Activated T-cell treated with anti-CD3 and anti-CD28 coated beads, Interleukin-2, amount 50 U/mL, for 24 hours (primary cell): ENCODE results near the gene ZMAT5.
"Not testable (repeated sequence)": the region's sequence is repeated elsewhere in the genome, so short reads cannot be mapped to it uniquely, and the experiment has no call there.

Experiments used
- DNase-seq: peaks from one replicate; pipeline ENCODE4 v3.0.0-alpha.2; 2020
- H3K27ac Mint-ChIP-seq: 2 replicates; pipeline ENCODE4 v1.8.0; 2020; ENCODE audit warnings: mild to moderate bottlenecking, mixed read lengths
- H3K27me3 Mint-ChIP-seq: 2 replicates; pipeline ENCODE4 v1.8.0; 2020; ENCODE audit warnings: mixed read lengths
- H3K36me3 Mint-ChIP-seq: 2 replicates; pipeline ENCODE4 v1.8.0; 2020; ENCODE audit warnings: low read depth, mixed read lengths
- H3K4me1 Mint-ChIP-seq: 2 replicates; pipeline ENCODE4 v1.8.0; 2020; ENCODE audit warnings: low read depth, mixed read lengths
- H3K4me3 Mint-ChIP-seq: 2 replicates; pipeline ENCODE4 v1.8.0; 2020; ENCODE audit warnings: mild to moderate bottlenecking, moderate library complexity, mixed read lengths
- H3K9me3 Mint-ChIP-seq: 2 replicates; pipeline ENCODE4 v1.8.0; 2020; ENCODE audit warnings: mixed read lengths

ZMAT5 gene

DNA sequence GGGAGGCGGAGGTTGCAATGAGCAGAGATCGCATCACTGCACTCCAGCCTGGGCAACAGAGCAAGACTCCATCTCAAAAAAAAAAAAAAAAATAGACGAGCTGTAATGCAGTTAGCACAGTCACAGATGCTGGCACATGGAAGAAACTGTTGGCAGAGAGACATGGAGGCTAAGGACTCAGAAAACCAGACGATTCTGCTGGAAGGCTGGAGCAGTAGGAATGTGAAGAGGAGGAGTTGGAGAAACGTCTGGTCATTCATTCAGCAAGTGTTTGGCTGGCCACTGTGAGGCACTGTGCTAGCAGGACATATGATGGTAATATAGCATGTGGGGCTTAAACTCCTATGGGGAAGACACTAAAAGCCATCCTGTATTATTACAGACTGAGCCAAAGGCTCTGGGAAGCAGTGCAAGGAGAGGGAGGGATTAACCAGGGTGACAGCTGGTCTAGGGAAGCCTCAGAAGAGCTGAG is 5.4 kb upstream of the ZMAT5 start:
- Mint-ChIP-seq H3K4me3 (no peak overlapping the region), H3K27me3 (no peaks in the 10 kb centered on the region), H3K4me1 (peaks cover 23% of the 10 kb centered on the region), H3K36me3 (peaks cover 42% of the 10 kb centered on the region), H3K27ac (peak overlapping the region; percentile 10), H3K9me3 (no peaks in the 10 kb centered on the region)
- DNase-seq: no peak

DNA sequence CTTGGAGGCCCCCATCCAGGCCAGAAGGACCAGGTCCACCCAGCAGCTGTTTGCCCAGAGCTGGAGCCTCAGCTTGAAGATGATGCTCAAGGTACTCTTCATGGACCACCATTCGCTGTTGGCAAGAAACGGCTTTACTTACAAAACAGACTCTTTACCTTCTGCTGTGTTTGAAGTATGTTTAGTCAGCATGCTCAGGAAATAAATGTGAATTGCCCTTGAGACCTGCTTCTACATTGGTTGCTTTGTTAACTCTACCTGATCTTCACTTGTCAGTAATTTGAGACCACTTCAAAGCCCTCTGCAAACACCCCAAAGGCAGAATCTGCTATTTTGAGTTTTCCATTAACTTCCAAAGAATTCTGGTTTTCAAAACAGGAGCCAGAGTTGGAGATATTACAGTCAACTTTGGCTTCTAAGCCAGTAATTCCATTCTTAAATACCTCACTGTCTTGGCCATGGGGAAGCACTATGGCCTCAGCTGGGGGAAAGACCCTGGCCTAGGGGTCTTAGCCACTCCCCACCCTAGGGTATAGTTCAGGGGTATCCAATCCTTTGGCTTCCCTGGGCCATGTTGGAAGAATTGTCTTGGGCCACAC is 3.0 kb upstream of the ZMAT5 start:
- Mint-ChIP-seq H3K36me3 (peaks cover 47% of the 10 kb centered on the region), H3K27me3 (no peaks in the 10 kb centered on the region), H3K4me1 (peaks cover 38% of the 10 kb centered on the region), H3K27ac (no peak overlapping the region), H3K9me3 (no peaks in the 10 kb centered on the region), H3K4me3 (peak overlapping the region; percentile 12)
- no peak for DNase-seq

DNA sequence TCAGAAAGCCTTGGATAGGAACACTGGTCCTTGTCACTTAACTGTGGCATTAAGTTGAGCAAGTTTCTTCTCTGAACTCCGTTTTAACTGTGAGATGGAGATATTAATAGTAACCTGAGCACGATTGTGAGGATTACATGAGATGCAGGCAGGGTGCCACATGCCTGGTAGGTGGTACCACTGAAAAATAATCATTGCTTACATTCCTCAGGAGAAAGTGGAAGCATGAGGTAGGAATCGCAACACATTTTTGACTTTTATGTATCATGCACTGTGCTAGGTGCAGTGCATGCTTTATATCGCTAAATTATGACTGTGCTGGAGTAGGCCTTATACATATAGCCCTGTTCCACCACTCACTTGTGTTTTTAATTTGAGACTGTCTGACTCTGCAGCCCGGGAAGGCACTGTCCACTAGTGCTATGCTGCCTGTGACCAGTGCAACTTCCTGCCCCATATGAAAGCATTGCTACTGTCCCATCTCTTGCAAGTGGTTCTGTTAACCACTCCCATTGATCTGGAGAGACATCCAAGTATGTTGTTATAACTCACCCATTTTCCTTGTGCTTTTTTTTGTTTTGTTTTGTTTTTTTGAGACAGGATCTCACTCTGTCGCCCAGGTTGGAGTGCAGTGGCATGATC is 1.4 kb upstream of the ZMAT5 start:
- Mint-ChIP-seq H3K36me3 (peaks cover 47% of the 10 kb centered on the region), H3K4me3 (peak overlapping the region; percentile 100), H3K27me3 (no peaks in the 10 kb centered on the region), H3K9me3 (no peaks in the 10 kb centered on the region), H3K4me1 (peaks cover 45% of the 10 kb centered on the region), H3K27ac (peak overlapping the region; percentile 99)
- DNase-seq: no peak

DNA sequence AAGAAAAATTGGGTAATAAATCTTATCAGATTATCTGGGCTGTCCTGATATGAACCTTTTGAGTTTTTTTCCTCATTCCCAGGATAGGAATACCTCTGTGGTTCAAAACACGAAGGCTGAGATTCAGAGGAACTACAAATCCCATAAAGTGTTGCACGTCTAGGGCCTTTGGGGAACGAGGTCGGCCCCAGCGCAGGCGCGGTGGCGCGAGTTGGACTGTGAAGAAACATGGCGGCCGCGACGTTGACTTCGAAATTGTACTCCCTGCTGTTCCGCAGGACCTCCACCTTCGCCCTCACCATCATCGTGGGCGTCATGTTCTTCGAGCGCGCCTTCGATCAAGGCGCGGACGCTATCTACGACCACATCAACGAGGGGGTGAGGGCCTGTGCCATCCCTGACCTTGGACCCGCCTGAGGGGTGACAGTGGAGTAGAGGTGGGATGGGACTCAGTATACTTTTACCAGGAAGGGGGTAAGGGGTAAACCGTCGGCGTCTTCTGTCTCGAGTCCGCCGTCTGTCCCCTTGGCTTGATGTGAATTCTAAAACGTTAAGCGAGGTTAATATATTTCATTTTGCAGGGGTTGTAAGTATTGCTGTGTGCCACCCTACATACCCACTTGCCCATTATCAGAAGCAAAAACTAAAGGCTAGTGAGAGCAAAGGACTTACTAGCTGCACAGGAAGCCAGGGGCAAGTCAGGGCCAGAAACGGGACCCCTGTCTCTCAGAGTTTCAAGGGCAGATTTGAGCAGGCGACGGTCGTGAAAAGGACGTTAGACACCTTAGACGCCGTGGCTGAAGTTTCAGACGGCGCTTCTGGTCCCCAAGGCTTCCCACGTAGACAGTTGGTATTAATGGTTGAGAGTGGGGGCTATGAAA is 604 bp upstream of the ZMAT5 start, which contains the start of gene UQCR10:
TSS of gene UQCR10 (plus strand) at position 199 of the 881 bp plus-strand sequence. CDS start at position 229, 30 bp downstream.
- peaks cover 45% of the 10 kb centered on the region for H3K36me3 Mint-ChIP-seq
- peak within 1 kb of the TSS; percentile 100 for H3K4me3 Mint-ChIP-seq
- H3K27ac Mint-ChIP-seq: peak within 1 kb of the TSS; percentile 99
- peak; percentile 92 for DNase-seq
- H3K4me1 Mint-ChIP-seq: peaks cover 45% of the 10 kb centered on the region
- no peaks in the 10 kb centered on the region for H3K9me3 Mint-ChIP-seq
- H3K27me3 Mint-ChIP-seq: no peaks in the 10 kb centered on the region

DNA sequence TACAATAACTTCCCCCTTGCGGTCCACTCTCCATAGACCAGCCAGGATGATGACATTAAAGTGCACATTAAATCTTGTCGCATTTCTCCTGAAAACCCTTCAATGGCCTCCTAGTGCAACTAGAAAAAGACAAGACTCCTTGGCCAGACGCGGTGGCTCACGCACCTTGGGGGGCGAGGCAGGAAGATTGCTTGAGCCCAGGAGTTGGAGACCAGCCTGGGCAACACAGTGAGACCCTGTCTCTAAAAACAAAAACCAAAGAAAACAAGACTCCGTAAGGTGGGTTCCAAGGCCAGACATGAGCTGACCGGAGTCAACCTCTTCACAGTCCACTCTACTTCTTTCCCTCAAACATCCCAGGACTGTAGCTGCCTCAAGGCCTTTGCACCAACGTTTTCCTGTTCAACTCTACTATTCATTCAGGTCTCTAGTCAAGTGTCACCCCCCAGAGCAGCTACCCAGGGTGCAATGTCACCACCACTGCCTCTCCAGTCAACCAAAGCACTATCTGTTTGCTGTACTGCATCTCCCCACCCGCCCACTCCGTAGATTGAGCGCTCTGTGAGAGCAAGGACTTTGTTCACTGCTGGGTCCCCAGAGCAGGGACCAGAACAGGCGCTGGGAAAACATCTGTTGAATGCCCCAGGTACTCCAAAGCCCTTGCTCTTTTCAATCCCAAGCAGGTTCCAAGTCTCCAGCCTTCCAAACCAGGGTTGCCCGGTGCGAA is 739 bp downstream of the ZMAT5 start:
- Mint-ChIP-seq H3K27me3 (no peaks in the 10 kb centered on the region), H3K4me3 (peak overlapping the region; percentile 100), H3K9me3 (no peaks in the 10 kb centered on the region), H3K4me1 (peaks cover 45% of the 10 kb centered on the region), H3K36me3 (peaks cover 40% of the 10 kb centered on the region), H3K27ac (peak overlapping the region; percentile 99)
- DNase-seq: no peak

DNA sequence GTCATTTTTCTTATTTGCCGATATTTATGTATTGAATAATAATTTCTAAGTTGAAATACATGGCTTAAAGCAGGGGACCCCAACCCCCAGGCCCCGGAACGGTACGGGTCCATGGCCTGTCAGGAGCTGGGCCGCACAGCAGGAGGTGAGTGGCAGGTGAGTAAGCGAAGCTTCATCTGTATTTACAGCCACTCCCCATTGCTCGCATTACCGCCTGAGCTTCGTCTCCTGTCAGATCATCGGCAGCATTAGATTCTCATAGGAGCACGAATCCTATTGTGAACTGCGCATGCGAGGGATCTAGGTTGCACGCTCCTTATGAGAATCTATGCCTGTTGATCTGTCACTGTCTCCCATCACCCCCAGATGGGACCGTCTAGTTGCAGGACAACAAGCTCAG is 4.5 kb downstream of the ZMAT5 start:
- H3K4me3 Mint-ChIP-seq: no peak overlapping the region

DNA sequence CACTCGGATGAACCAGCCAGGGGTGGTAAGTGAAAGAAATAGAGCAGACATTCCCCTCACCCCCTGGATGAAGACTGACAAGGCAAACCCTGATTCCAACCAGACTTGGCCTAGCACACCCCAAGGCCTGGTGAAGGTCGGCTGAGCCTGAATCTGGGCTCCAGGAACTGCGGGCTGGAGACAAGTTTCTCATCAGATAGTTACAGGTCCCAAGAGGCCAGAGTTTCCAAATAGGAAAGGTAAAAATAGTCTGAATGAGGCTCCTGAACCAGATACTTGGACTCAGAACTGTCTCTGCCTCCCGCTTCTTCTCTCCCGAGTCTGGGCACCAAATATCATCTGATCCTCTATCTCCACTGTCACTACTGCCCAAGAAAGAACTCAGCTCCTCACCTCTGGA is 7.8 kb downstream of the ZMAT5 start:
- Mint-ChIP-seq H3K36me3 (no peaks in the 10 kb centered on the region), H3K27ac (no peak overlapping the region), H3K4me1 (peaks cover under 1% of the 10 kb centered on the region), H3K4me3 (no peak overlapping the region), H3K9me3 (no peaks in the 10 kb centered on the region), H3K27me3 (no peaks in the 10 kb centered on the region)
- DNase-seq: no peak

More for the DNA sequence above, 4.5 kb downstream of the ZMAT5 start:
- Mint-ChIP-seq H3K9me3 (no peaks in the 10 kb centered on the region), H3K27me3 (no peaks in the 10 kb centered on the region), H3K4me1 (peaks cover 22% of the 10 kb centered on the region), H3K27ac (no peak overlapping the region), H3K36me3 (peaks cover 6% of the 10 kb centered on the region)
- DNase-seq: no peak

DNA sequence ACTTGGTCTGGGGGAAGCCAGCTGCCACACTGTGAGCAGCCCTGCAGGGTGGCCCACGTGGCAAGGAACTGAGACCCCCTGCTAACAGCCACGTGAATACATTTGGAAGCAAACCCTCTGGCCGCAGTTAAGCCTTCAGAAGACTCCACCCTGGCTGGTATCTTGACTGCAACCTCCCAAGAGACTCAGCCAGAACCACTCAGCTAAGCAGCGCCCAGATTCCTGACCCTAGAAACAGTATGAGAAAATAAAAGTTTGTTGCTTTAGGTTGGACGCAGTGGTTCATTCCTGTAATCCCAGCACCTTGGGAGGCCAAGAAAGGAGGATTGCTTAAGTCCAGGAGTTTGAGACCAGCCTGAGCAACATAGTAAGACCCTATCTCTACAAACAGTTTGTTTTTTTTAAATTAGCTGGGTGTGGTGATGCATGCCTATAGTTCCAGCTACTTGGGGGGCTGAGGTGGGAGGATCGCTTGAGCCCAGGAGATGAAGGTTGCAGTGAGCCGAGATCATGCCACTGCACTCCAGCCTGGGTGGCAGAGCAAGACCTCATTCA is 8.7 kb downstream of the ZMAT5 start:
- H3K4me3 Mint-ChIP-seq: no peak overlapping the region
- H3K27me3 Mint-ChIP-seq: no peaks in the 10 kb centered on the region
- DNase-seq: no peak
- H3K9me3 Mint-ChIP-seq: no peaks in the 10 kb centered on the region
- no peaks in the 10 kb centered on the region for H3K4me1 Mint-ChIP-seq
- H3K27ac Mint-ChIP-seq: no peak overlapping the region
- no peaks in the 10 kb centered on the region for H3K36me3 Mint-ChIP-seq

DNA sequence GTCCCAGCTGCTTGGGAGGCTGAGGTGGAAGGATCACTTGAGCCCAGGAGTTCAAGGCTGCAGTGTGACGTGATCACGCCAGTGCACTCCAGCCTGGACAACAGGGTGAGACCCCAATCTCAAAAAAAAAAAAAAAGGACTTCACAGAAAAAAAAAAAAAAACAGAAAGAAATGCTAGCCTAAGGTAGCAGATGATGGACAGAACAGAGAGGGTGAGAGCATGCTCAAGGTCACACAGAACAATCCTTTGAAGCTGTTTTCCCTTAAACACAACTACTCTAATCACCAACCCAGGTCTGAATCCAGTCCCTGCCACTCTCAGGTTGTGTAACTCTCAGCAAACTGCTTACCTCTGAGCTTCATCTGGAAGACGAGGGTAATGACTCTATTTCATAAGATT is 9.7 kb downstream of the ZMAT5 start:
- no peak overlapping the region for H3K4me3 Mint-ChIP-seq
- H3K9me3 Mint-ChIP-seq: no peaks in the 10 kb centered on the region
- no peaks in the 10 kb centered on the region for H3K36me3 Mint-ChIP-seq
- no peaks in the 10 kb centered on the region for H3K27me3 Mint-ChIP-seq
- H3K27ac Mint-ChIP-seq: no peak overlapping the region
- no peak for DNase-seq
- peaks cover 3% of the 10 kb centered on the region for H3K4me1 Mint-ChIP-seq

DNA sequence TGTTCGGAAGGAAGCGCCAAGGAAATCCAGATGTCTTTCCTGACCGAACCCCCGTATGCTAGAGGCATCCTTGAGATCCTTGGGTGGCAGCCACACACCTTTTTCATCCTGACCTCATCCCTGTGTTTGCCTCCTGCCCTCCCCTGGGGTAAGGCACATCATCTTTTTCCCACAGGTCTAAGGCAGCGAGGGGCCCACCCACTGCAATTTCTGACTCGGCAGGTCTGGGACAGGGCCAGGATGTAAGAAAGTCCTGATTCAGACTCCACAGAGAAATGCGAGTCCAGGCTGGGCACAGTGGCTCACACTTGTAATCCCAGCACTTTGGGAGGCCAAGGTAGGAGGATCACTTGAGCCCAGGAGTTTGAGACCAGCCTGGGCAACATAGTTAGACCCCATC is 10.5 kb downstream of the ZMAT5 start:
- H3K27ac Mint-ChIP-seq: no peak overlapping the region
- H3K4me1 Mint-ChIP-seq: peaks cover 6% of the 10 kb centered on the region
- no peak overlapping the region for H3K4me3 Mint-ChIP-seq
- H3K27me3 Mint-ChIP-seq: no peaks in the 10 kb centered on the region
- H3K9me3 Mint-ChIP-seq: no peaks in the 10 kb centered on the region
- no peaks in the 10 kb centered on the region for H3K36me3 Mint-ChIP-seq
- no peak for DNase-seq

DNA sequence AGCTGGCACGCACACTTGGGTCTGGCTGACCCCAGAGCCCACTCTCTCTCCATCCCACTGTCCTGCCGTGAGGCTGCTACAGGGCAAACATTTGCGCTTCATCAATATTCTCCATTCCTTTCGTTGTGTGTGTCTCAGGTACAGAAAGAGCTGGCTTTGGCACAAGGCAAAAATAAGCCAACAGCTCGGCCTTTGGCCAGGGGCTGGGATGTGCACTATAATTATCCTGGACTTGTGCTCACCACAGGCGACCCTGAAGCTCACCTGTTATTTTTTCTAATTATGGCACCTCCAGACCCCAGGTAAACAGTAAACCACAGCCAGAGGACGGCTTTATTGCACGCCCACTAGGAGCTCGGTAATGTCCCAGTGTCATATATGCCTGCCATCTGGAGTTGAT is 10.9 kb downstream of the ZMAT5 start:
- Mint-ChIP-seq H3K27me3 (no peaks in the 10 kb centered on the region), H3K27ac (no peak overlapping the region), H3K36me3 (peaks cover 2% of the 10 kb centered on the region), H3K4me3 (no peak overlapping the region), H3K4me1 (peaks cover 11% of the 10 kb centered on the region), H3K9me3 (no peaks in the 10 kb centered on the region)
- no peak for DNase-seq

DNA sequence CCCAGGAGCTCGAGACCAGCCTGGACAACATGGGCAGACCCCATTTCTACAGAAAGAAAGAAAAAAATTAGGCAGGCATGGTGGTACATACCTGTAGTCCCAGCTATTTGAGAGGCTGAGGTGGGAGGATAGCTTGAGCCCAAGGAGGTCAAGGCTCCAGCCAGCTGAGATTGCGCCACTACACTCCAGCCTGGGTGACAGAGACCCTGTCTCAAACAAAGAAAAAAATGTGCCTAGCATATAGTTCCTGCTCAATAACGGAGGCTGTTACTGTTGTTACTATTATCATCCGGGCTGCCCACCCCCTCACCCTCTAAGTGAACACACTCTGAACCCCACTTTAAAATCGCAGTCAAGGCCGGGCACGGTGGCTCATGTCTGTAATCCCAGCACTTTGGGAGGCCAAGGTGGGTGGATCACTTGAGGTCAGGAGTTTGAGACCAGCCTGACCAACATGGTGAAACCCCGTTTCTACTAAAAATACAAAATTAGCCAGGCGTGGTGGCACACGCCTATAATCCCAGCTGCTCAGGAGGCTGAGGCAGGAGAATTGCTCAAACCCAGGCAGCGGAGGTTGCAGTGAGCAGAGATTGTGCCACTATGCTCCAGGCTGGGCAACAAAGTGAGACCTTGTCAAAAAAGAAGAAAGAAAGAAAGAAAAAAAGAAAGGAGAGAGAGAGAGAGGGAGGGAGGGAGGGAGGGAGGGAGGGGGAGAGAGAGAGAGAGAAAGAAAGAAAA is 12.0 kb downstream of the ZMAT5 start:
- peaks cover 12% of the 10 kb centered on the region for H3K36me3 Mint-ChIP-seq
- not testable (repeated sequence) for H3K9me3 Mint-ChIP-seq, DNase-seq, H3K27me3 Mint-ChIP-seq, H3K4me3 Mint-ChIP-seq, H3K27ac Mint-ChIP-seq
- H3K4me1 Mint-ChIP-seq: peaks cover 16% of the 10 kb centered on the region

DNA sequence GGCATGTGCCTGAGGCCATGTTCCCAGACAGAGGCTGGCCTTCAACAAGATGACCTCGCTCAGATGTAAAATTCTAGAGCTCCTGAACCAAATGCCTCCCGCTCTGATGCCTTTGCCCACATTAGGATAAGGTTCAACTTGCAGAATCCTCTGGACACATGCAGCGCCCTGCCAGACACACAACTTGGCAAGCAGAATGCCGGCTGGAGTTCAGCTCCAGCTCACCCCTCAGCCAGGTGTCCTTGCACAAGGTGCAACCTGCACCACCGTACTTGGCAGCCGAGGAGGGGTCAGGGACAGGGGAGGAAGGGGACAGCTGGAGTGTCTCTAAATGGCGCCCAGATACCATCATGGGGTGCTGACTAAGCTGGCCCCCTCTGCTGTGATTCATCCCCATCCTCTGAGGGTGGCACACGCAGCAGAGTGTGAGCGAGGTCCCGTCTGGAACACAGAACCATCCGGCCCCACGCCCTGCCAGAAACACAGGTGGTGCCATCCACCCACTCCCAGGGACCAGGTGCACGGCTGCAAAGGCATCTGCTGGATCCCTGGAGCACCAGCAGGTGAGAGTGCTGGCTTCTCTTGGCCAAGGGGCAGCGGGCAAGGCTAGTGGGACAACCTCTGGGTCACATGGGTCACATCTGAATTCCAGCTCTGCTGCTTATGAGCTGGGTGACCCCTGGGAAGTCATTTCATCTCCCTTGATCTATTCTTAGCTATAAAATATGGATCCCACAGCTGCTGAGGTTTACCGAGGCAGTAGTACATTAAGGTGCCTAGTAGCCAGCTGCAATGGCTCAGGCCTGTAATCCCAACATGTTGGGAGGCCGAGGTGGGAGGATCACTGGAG is 12.8 kb downstream of the ZMAT5 start:
- Mint-ChIP-seq H3K27ac (no peak overlapping the region), H3K9me3 (no peaks in the 10 kb centered on the region), H3K4me3 (no peak overlapping the region), H3K36me3 (peaks cover 13% of the 10 kb centered on the region), H3K4me1 (peaks cover 16% of the 10 kb centered on the region), H3K27me3 (no peaks in the 10 kb centered on the region)
- no peak for DNase-seq
